Measurements from ENCODE around the gene SNTN.
"Not testable (repeated sequence)": the region's sequence is repeated elsewhere in the genome, so short reads cannot be mapped to it uniquely, and the experiment has no call there.

Gene SNTN

GRCh38 chr3:63652066-63652725 is at the start of gene SNTN:
Gene SNTN (plus strand): TSS chr3:63652675. CDS start chr3:63652688, 13 bp downstream.
- no peak for DNase-seq (ENCODE audit: extremely low read depth in 1 of 2, low read depth in 1 of 2)

DNA sequence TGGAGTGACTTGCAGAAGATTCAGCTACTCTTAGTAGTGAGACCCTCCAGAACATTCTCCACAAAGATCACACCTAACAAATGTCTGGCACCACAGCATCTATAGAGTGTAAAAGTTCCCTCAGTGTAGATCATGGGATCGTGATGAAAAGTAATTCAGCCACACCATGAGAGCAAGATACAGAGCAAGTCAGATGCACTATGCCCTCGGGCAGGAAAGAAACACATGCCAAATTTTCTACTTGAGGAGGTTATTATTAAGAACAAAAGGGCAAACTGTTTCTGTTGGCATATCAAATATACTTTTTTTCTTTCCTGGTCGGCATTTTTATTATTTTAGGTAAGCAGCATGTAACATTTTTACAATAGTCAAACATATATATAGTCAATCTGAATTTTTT is 44.8 kb upstream of the SNTN start:
- no peak for DNase-seq (ENCODE audit: extremely low read depth in 1 of 2, low read depth in 1 of 2)

DNA sequence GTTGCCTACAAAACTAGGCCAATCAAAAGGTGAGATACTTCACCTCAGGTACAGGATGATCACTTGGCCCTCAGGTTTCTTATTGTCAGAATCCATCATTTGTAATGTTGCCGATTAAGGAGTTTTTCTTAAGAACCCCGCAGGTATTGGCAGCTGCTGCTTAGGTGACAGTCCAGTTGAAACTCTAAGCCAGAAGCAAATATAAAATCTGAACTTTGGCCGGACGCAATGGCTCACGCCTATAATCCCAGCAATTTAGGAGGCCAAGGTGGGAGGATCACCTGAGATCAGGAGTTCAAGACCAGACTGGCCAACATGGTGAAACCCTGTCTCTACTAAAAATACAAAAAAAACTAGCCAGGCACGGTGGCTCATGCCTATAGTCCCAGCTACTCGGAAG is 43.1 kb upstream of the SNTN start:
- no peak for DNase-seq (ENCODE audit: extremely low read depth in 1 of 2, low read depth in 1 of 2)

DNA sequence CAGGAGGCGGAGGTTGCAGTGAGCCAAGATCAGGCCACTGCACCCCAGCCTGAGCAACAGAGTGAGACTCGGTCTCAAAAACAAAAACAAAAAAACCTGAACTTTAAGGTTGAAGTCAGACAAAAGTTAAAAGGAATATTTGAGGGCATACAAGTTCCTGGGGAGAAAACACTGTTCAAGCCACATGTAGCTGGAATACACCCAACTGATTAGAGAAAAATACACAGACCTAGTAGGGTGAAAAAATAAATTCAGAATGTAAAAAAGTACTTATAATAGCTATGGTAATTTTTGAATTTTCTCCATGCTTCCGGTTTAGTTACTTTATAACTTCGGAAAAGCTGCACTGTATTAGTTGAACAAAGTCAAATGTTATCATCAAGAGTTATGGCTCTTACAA is 42.6 kb upstream of the SNTN start:
- DNase-seq (ENCODE audit: extremely low read depth in 1 of 2, low read depth in 1 of 2), result no peak

DNA sequence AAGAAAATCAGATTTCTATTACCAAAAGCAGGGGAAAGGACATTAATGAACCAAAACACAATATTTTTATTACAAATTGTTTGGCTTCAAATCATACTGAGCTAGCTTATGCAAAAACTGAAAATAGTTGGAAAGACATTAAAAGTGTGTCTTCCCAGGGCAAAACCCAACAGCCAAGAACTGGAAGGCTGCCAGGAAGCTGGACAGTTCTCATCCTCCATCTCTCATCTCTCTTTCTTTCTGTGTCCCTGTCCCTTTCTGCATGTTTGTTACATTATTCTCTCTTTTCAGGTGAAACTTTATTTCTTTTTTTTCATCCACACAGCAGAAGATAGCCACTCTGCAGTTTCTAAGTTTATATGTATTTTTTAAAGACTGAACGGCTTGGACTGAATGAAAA is 41.1 kb upstream of the SNTN start:
- DNase-seq (ENCODE audit: extremely low read depth in 1 of 2, low read depth in 1 of 2), result no peak

DNA sequence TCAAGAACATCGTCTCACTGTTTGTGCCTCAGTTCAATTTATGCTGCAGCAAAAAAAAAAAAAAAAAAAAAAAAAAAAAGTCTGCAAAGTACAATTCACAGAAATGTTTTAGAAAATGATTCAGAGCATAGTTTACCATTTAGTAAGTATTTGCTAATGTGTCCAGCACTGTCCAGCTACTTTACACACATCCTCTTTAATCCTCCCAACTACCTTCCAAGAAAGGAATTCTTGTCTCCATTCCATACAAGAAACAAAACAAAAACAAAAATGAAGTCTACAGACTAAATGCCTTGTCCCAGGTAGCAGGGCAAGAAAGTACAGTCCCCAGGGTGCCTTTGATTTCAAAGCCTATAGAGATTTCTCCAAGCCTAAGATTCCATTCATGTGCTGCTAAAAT is 38.9 kb upstream of the SNTN start:
- no peak for DNase-seq (ENCODE audit: extremely low read depth in 1 of 2, low read depth in 1 of 2)

- DNase-seq (ENCODE audit: extremely low read depth in 1 of 2, low read depth in 1 of 2), result no peak
Measured at GRCh38 chr3:63617391-63617790, 35.1 kb upstream of the SNTN start.

- DNase-seq (ENCODE audit: extremely low read depth in 1 of 2, low read depth in 1 of 2), result no peak
Measured at GRCh38 chr3:63624941-63625560, 27.4 kb upstream of the SNTN start.

GRCh38 chr3:63631670-63632069 is 20.8 kb upstream of the SNTN start:
- no peak for DNase-seq (ENCODE audit: extremely low read depth in 1 of 2, low read depth in 1 of 2)

DNA sequence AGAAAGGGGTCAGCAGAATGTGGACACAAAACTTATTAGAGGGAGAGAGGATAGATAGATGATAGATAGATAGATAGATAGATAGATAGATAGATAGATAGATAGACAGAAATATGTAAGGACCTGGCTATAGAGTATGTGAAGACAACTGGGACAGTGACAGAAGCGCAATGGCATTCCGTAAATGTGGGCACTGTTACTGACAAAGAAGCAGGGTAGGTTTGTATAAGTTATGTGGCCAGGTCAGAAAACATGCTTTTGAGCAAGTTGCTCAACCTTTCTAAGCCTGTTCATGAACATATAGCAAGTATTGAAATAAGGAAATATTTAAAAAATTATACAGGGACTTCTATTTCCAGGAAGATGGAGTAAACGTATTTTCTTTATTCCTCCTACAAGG is 17.3 kb upstream of the SNTN start:
- no peak for DNase-seq (ENCODE audit: extremely low read depth in 1 of 2, low read depth in 1 of 2)

- no peak for DNase-seq (ENCODE audit: extremely low read depth in 1 of 2, low read depth in 1 of 2)
Measured at GRCh38 chr3:63639806-63640205, 12.7 kb upstream of the SNTN start.

- DNase-seq (ENCODE audit: extremely low read depth in 1 of 2, low read depth in 1 of 2), result no peak
Measured at GRCh38 chr3:63642488-63642887, 10.0 kb upstream of the SNTN start.

DNA sequence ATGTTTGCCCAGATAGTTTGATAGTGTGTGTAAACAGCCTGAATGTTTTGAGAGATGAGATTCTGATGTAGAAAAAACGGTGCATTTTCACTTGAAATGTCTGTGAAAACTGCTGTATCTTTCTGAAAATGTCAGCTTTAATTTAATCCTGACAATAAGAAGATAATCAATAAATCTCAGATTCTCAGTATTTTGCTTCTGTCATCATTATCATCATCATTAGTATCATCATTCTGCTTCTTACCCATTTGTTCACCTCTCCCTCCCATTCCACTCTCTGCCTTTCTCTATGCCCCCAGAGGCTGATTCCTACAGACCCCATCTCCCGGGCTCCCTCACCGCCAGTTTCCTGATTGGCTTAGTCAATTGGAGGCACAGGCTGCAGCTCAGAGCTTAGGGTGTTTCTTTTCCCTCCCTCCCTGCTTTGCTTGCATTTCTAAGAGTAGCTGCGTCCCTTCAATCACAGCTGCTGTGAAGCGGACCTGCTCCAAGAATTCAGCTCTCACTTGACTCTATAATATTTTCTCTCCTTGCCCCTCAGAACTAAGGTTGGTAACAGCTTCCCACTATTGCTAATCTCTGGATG is 8.2 kb upstream of the SNTN start:
- no peak for DNase-seq (ENCODE audit: extremely low read depth in 1 of 2, low read depth in 1 of 2)

DNA sequence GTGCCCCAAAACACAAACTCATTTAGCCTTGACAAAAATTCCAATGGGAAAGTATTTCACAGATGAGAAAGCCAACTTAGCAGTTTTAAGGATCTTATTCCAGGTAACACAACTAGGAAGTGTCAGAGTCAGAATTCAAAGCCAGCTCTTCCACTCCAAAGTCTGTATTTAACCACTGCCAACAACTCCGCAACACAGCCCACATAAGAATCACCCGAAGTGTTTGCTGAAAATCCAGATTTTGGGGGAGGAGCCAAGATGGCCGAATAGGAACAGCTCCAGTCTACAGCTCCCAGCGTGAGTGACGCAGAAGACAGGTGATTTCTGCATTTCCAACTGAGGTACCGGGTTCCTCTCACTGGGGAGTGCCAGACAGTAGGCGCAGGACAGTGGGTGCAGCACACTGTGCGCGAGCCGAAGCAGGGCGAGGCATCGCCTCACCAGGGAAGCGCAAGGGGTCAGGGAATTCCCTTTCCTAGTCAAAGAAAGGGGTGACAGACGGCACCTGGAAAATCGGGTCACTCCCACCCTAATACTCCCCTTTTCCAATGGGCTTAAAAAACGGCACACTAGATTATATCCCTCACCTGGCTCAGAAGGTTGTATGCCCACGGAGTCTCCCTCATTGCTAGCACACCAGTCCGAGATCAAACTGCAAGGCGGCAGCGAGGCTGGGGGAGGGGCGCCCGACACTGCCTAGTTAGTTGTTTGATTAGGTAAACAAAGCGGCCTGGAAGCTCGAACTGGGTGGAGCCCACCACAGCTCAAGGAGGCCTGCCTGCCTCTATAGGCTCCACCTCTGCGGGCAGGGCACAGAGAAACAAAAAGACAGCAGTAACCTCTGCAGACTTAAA is 7.3 kb upstream of the SNTN start:
- DNase-seq (ENCODE audit: extremely low read depth in 1 of 2, low read depth in 1 of 2), result not testable (repeated sequence)

DNA sequence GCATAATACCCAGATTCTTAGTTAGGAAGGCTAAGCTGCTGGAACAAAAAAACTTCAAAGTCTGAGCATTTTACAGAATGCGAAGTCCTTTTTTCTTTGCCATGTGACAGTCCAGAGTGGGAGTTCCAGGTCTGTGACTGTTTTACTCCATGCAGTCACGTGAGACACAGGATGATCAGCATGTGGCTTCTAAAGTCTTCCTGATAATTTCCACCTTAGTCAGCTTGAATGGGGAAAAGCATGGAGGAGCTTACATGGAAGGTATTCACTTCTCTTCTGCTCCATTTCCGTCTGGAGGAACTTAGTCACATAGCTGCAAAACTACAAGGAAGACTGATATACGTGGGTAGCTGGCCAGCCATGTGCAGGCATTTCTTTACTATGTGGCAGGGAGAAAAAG is 1.7 kb downstream of the SNTN start:
- no peak for DNase-seq (ENCODE audit: extremely low read depth in 1 of 2, low read depth in 1 of 2)

GRCh38 chr3:63654931-63655330 is 2.5 kb downstream of the SNTN start:
- DNase-seq (ENCODE audit: extremely low read depth in 1 of 2, low read depth in 1 of 2), result no peak

- DNase-seq (ENCODE audit: extremely low read depth in 1 of 2, low read depth in 1 of 2), result no peak
Measured at GRCh38 chr3:63655519-63655918, 3.0 kb downstream of the SNTN start.

DNA sequence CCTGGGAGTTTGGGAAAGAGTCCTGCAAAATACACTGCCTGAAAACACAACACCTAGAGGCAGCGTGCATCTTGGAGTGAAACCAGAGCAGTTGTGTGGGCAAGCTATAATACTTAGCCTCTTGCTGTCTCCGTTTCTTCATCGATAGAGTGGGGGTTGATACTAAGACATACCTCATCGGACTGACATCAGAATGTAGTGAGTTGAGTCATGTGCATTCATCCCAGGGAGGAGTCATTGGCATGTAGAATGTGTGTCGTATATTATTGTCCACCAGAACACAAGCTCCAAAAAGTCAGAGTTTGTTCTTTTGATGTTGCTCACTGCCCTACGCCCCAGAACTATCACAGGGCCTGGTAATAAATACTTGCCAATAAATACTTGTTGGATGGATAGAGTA is 4.3 kb downstream of the SNTN start:
- no peak for DNase-seq (ENCODE audit: extremely low read depth in 1 of 2, low read depth in 1 of 2)

GRCh38 chr3:63661242-63661641 is 8.8 kb downstream of the SNTN start:
- DNase-seq (ENCODE audit: extremely low read depth in 1 of 2, low read depth in 1 of 2), result no peak

- DNase-seq (ENCODE audit: extremely low read depth in 1 of 2, low read depth in 1 of 2), result no peak
Measured at GRCh38 chr3:63662011-63662410, 9.5 kb downstream of the SNTN start.

- DNase-seq (ENCODE audit: extremely low read depth in 1 of 2, low read depth in 1 of 2), result no peak
Measured at GRCh38 chr3:63662500-63662899, 10.0 kb downstream of the SNTN start.

- no peak for DNase-seq (ENCODE audit: extremely low read depth in 1 of 2, low read depth in 1 of 2)
Measured at GRCh38 chr3:63670544-63670943, 18.1 kb downstream of the SNTN start.
